HL-60 (cell line): ENCODE measurements around the gene TMLHE. TPM values are rescaled to one million over a fixed set of nuclear protein-coding genes. Genes with fewer than 3 reads are reported as not detected.
"Not testable (repeated sequence)": the region's sequence is repeated elsewhere in the genome, so short reads cannot be mapped to it uniquely, and the experiment has no call there.

Experiments
- DNase-seq, 2 experiments: peaks; one replicate each; pipeline ENCODE4 v3.0.0-alpha.2; 2010 to 2020; ENCODE audit warnings: low read depth in 1 of 2, low spot score in 1 of 2
- H3K27ac ChIP-seq: fragments of 250-450 bp; sonication (Bioruptor Pico); replicated peaks from 2 replicates; pipeline ENCODE4 v1.5.1; 2020; ENCODE audit warnings: mild to moderate bottlenecking, moderate library complexity
- H3K27me3 ChIP-seq: fragments of 250-450 bp; sonication (Bioruptor Pico); 2 replicates; pipeline ENCODE4 v1.5.1; 2021; ENCODE audit warnings: mild to moderate bottlenecking, moderate library complexity; ENCODE audit not compliant: insufficient read depth, poor library complexity, severe bottlenecking
- H3K4me3 ChIP-seq: replicated peaks from 2 replicates; pipeline ENCODE4 v1.5.1; 2011; ENCODE audit warnings: mild to moderate bottlenecking, control low read depth, low read length; ENCODE audit not compliant: insufficient read depth
- CTCF ChIP-seq: IDR thresholded peaks from one replicate; pipeline ENCODE4 v1.5.1; 2011; ENCODE audit warnings: low read length, control low read depth, inconsistent platforms; ENCODE audit not compliant: insufficient read depth
- GABPA ChIP-seq: IDR thresholded peaks from 2 replicates; pipeline ENCODE4 v1.6.1; 2012; ENCODE audit warnings: low read depth
- POLR2AphosphoS5 ChIP-seq: IDR thresholded peaks from 2 replicates; pipeline ENCODE4 v1.6.1; 2012; ENCODE audit warnings: low read depth
- REST ChIP-seq: IDR thresholded peaks from 2 replicates; pipeline ENCODE4 v1.6.1; 2012; ENCODE audit warnings: low read depth; ENCODE audit not compliant: insufficient replicate concordance
- SPI1 ChIP-seq: IDR thresholded peaks from 2 replicates; pipeline ENCODE4 v1.6.1; 2012; ENCODE audit warnings: low read depth, mild to moderate bottlenecking, borderline replicate concordance
- microRNA-seq: library from miRNA; unstranded; fragments of <30 nt; microRNA quantifications from one replicate; pipeline ENCODE4, GENCODE V29; 2018

The TMLHE gene

GRCh38 chrX:155466269-155466938 is 146.3 kb downstream of the TMLHE start:
- H3K27me3 ChIP-seq, H3K4me3 ChIP-seq, DNase-seq, H3K27ac ChIP-seq: not testable (repeated sequence)

DNA sequence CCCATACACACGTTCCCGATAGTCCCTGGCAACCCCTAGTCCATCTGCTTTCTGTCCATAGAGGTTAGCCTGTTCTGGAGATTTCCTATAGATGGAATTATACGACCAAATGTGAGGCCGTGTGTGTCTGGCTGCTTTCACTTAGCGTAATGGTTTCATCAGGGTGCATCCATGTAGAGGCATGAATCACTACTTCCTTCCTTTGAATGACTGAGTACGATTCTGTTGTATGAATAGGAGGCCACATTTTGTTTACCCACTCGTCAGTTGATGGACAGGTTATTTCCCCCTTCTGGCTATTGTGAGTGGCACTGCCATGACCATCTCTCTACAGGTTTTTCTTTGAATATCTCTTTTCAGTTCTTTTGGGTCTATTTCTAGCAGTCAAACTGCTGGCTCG is 152.3 kb downstream of the TMLHE start:
- not testable (repeated sequence) for H3K27me3 ChIP-seq, H3K4me3 ChIP-seq, H3K27ac ChIP-seq, DNase-seq

DNA sequence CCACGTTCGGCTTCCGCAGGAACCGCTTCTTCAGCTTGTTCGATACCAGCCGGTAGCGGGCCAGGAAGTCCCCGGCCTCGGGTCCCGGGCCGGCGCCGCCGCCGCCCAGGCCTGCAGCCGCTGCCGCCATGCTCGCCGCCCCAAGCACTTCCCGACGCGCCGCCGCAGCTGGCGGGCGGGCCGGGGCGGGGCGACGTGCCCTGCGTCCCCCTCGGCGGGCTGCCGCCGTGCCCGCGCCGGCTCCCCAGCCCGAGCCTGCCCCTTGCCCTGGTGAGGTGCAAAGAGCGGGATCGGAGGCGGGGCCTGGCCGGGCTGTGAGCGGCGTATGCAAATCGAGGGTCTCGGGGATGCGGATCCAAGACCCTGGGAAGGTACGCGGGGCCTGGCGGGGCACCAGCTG is 154.3 kb downstream of the TMLHE start, which contains the start of gene F8A3:
Gene F8A3, minus strand, starts transcription at position 150 of the 400 bp plus-strand sequence. Its CDS starts 20 bp downstream, at position 130.
- not testable (repeated sequence) for H3K27me3 ChIP-seq, DNase-seq, H3K27ac ChIP-seq, H3K4me3 ChIP-seq

- not testable (repeated sequence) for DNase-seq, H3K27me3 ChIP-seq, H3K4me3 ChIP-seq, H3K27ac ChIP-seq
These were observed 154.8 kb downstream of the TMLHE start for GRCh38 chrX:155457761-155458447.

DNA sequence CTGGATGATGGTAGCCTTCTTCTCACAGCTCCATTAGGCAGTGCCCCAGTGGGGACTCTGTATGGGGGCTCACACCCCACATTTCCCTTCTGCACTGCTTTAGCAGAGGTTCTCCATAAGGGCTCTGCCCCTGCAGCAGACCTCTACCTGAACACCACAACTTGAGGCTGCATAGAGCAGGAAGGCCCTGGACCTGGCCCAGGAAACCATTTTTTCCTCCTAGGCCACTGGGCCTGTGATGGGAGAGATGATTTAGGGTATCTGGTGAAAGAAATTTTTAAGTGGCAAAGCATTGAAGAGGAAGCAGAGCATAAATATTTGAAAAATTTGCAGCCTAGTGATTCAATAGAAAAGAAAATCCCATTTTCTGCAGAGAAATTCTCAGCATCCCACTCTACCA is 171.7 kb downstream of the TMLHE start:
- H3K27me3 ChIP-seq: no peaks in the 10 kb centered on the region
- DNase-seq: no peak
- TF ChIP-seq POLR2AphosphoS5: no peak
- TF ChIP-seq SPI1: no peak
- TF ChIP-seq CTCF: no peak
- no peak for TF ChIP-seq GABPA
- TF ChIP-seq REST: no peak

More for the DNA sequence above, 171.7 kb downstream of the TMLHE start:
- H3K4me3 ChIP-seq: no peak overlapping the region
- no peak overlapping the region for H3K27ac ChIP-seq

Small RNA genes within 50 kb of the gene (microRNA-seq; reads per million reads assigned to microRNA genes)
- gene MIR1184-3: not detected
